Spleen (tissue), 7 donors: ENCODE results near the gene COL25A1.

Experiments used
- CTCF ChIP-seq, 11 experiments: fragments of 200-600 bp in 7 of 11; fragments of 450-650 bp in 4 of 11; sonication (generic) in 4 of 11; IDR thresholded peaks in 8 of 11; conservative IDR thresholded peaks in 3 of 11; 1 replicate in 7 of 11; 2 replicates in 4 of 11; pipeline versions ENCODE4 v1.4.0 to v1.8.0; 2016 to 2021; ENCODE audit warnings: antibody characterized with exemption in 11 of 11, inconsistent platforms in 4 of 11, mild to moderate bottlenecking in 1 of 11
- POLR2A ChIP-seq, 3 donors: fragments of 450-650 bp; IDR thresholded peaks; one replicate each; pipeline ENCODE4 v1.5.1; 2017; ENCODE audit warnings: antibody characterized with exemption in 3 of 3, mild to moderate bottlenecking in 1 of 3
- POLR2AphosphoS5 ChIP-seq, 3 donors: sonication (generic); formaldehyde crosslinking; IDR thresholded peaks; one replicate each; pipeline ENCODE4 v1.5.1; 2017; ENCODE audit warnings: antibody characterized with exemption in 3 of 3
- donor health status: DM: no; HTN: no; CAD: no; lungs with moderate emphysema.
- donor health status: DM: no; HTN: no; CAD: no.
- donor health status: DM: no; HTN: no; CAD: no.

- TF ChIP-seq CTCF (IDR thresholded peaks at IDR 0.05 in 8 of 11, conservative IDR thresholded peaks at IDR 0.05 in 3 of 11) (no peak), POLR2A (IDR thresholded peaks at IDR 0.05) (no peak), POLR2AphosphoS5 (IDR thresholded peaks at IDR 0.05) (no peak)
These were observed 514.7 kb downstream of the COL25A1 start for GRCh38 chr4:108787724-108788123.
